HG03108 (cell line): Measurements from ENCODE around the gene DCLRE1C.
"Not testable (repeated sequence)": the region's sequence is repeated elsewhere in the genome, so short reads cannot be mapped to it uniquely, and the experiment has no call there.

Experiments used
- ATAC-seq: cut with Tn5 transposase; IDR thresholded peaks from one replicate; pipeline ENCODE4 v1.9.1; 2021; ENCODE audit warnings: moderate library complexity; ENCODE audit not compliant: unreplicated experiment

DCLRE1C gene

GRCh38 chr10:14891151-14891550 is 62.7 kb downstream of the DCLRE1C start:
- no peak for ATAC-seq

GRCh38 chr10:14889318-14889717 is 64.6 kb downstream of the DCLRE1C start:
- ATAC-seq, result no peak

GRCh38 chr10:14884082-14884481 is 69.8 kb downstream of the DCLRE1C start:
- ATAC-seq, result no peak

GRCh38 chr10:14880229-14880628 is 73.7 kb downstream of the DCLRE1C start:
- ATAC-seq, result no peak

GRCh38 chr10:14879928-14880193 is 74.0 kb downstream of the DCLRE1C start:
- no peak for ATAC-seq

GRCh38 chr10:14879124-14879927 is 74.6 kb downstream of the DCLRE1C start:
- ATAC-seq, result peak; percentile 7

GRCh38 chr10:14878266-14879123 is 75.4 kb downstream of the DCLRE1C start, which contains the start of gene SUV39H2:
Gene SUV39H2 (plus strand): TSS chr10:14878866. CDS start chr10:14878889, 23 bp downstream.
- ATAC-seq, result peak; percentile 95

GRCh38 chr10:14876764-14877163 is 77.1 kb downstream of the DCLRE1C start:
- ATAC-seq, result no peak

GRCh38 chr10:14875941-14876340 is 78.0 kb downstream of the DCLRE1C start:
- ATAC-seq, result no peak

GRCh38 chr10:14873090-14873760 is 80.7 kb downstream of the DCLRE1C start:
- peak; percentile 43 for ATAC-seq

GRCh38 chr10:14864871-14865270 is 89.0 kb downstream of the DCLRE1C start:
- ATAC-seq, result not testable (repeated sequence)

GRCh38 chr10:14864466-14864865 is 89.4 kb downstream of the DCLRE1C start:
- not testable (repeated sequence) for ATAC-seq

GRCh38 chr10:14860791-14861190 is 93.1 kb downstream of the DCLRE1C start:
- ATAC-seq, result no peak

GRCh38 chr10:14859775-14860174 is 94.1 kb downstream of the DCLRE1C start:
- ATAC-seq, result no peak

GRCh38 chr10:14859043-14859442 is 94.9 kb downstream of the DCLRE1C start:
- no peak for ATAC-seq

- no peak for ATAC-seq
Measured at GRCh38 chr10:14858338-14858960, 95.4 kb downstream of the DCLRE1C start.

GRCh38 chr10:14855453-14855852 is 98.4 kb downstream of the DCLRE1C start:
- no peak for ATAC-seq

GRCh38 chr10:14852236-14852635 is 101.7 kb downstream of the DCLRE1C start:
- no peak for ATAC-seq
